GM12878 (cell line): ENCODE data around the gene FOXN4.

Source experiments
- ATF2 ChIP-seq: IDR thresholded peaks from 2 replicates; pipeline ENCODE4 v1.6.1; 2012; ENCODE audit warnings: low read length, inconsistent platforms
- DPF2 ChIP-seq: fragments of 450-650 bp; IDR thresholded peaks from 2 replicates; pipeline ENCODE4 v1.6.1; 2017; ENCODE audit warnings: mild to moderate bottlenecking
- EZH2 ChIP-seq: IDR thresholded peaks from 2 replicates; pipeline ENCODE4 v1.6.1; 2012; ENCODE audit warnings: low read depth, mild to moderate bottlenecking, control low read depth, inconsistent platforms, low read length, borderline replicate concordance; ENCODE audit not compliant: control insufficient read depth
- MEF2A ChIP-seq: IDR thresholded peaks from 2 replicates; pipeline ENCODE4 v1.6.1; 2011; ENCODE audit warnings: low read depth, mild to moderate bottlenecking, low read length, moderate library complexity; ENCODE audit not compliant: insufficient read depth
- POU2F2 ChIP-seq: IDR thresholded peaks from 3 replicates; pipeline ENCODE4 v1.6.1; 2011; ENCODE audit warnings: low read depth, mild to moderate bottlenecking, low read length, borderline replicate concordance
- ZNF687 ChIP-seq: fragments of 450-650 bp; IDR thresholded peaks from 2 replicates; pipeline ENCODE4 v1.6.1; 2017; ENCODE audit warnings: mild to moderate bottlenecking, moderate library complexity
- TF ChIP-seq, protein P1 (sequence below), 3 experiments: IDR thresholded peaks in 2 of 3; conservative IDR thresholded peaks in 1 of 3; 2 replicates each; pipeline ENCODE4 v1.5.1; 2011; ENCODE audit warnings: low read depth in 3 of 3, low read length in 3 of 3, mild to moderate bottlenecking in 3 of 3, control low read depth in 2 of 3, moderate library complexity in 2 of 3, inconsistent platforms in 1 of 3, mixed read lengths in 1 of 3; ENCODE audit not compliant: control insufficient read depth in 2 of 3, insufficient read depth in 1 of 3; ENCODE audit errors: extremely low read depth in 1 of 3

DNA sequence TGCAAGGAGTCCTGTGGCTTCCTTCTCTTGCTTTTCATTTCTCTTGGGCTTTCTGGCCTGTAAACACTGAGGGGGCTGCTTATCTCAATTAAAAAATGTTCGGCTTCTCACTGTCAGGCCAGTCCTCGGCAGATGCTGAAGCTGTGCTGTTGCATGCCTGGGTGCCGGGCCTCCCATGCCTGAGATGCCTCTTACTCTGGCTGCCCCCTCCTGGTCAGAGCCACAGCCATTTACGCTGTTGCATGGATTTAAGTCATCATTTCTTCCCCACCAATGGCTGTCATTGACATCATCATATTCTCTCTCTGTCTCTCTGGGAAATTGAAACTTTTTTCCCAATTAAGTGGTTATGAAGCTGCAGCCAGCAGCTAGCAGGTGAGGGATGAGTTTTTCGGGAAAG is 53.7 kb downstream of the FOXN4 start:
- TF ChIP-seq ZNF687 (no peak), POU2F2 (no peak), EZH2 (no peak), DPF2 (no peak), MEF2A (no peak), ATF2 (no peak)
- TF ChIP-seq, protein P1, sequence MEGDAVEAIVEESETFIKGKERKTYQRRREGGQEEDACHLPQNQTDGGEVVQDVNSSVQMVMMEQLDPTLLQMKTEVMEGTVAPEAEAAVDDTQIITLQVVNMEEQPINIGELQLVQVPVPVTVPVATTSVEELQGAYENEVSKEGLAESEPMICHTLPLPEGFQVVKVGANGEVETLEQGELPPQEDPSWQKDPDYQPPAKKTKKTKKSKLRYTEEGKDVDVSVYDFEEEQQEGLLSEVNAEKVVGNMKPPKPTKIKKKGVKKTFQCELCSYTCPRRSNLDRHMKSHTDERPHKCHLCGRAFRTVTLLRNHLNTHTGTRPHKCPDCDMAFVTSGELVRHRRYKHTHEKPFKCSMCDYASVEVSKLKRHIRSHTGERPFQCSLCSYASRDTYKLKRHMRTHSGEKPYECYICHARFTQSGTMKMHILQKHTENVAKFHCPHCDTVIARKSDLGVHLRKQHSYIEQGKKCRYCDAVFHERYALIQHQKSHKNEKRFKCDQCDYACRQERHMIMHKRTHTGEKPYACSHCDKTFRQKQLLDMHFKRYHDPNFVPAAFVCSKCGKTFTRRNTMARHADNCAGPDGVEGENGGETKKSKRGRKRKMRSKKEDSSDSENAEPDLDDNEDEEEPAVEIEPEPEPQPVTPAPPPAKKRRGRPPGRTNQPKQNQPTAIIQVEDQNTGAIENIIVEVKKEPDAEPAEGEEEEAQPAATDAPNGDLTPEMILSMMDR (IDR thresholded peaks at IDR 0.05 in 2 of 3, conservative IDR thresholded peaks at IDR 0.05 in 1 of 3; ENCODE audit: control insufficient read depth in 2 of 3, extremely low read depth in 1 of 3, insufficient read depth in 1 of 3, low read depth in 3 of 3, low read length in 3 of 3), result peak in 1 of 3 experiments; percentile 8; a peak in 1 of 6 replicates
